Suprapubic skin (tissue), 4 donors: ENCODE data around the gene INAFM2. TPM values are rescaled to one million over a fixed set of nuclear protein-coding genes. Genes with fewer than 3 reads are reported as not detected.

Experiments used
- DNase-seq, 2 donors: peaks; one replicate each; pipeline ENCODE4 v3.0.0-alpha.2; 2019; ENCODE audit warnings: low spot score in 2 of 2
- H3K27ac ChIP-seq: fragments of 200-600 bp; sonication (generic); one replicate; pipeline ENCODE4 v1.5.1; 2019
- H3K27me3 ChIP-seq: fragments of 200-600 bp; sonication (generic); one replicate; pipeline ENCODE4 v1.5.1; 2019
- H3K36me3 ChIP-seq: fragments of 200-600 bp; sonication (generic); one replicate; pipeline ENCODE4 v1.5.1; 2019
- H3K4me1 ChIP-seq: fragments of 200-600 bp; sonication (generic); one replicate; pipeline ENCODE4 v1.5.1; 2019
- H3K4me3 ChIP-seq: fragments of 200-600 bp; sonication (generic); one replicate; pipeline ENCODE4 v1.5.1; 2019; ENCODE audit warnings: mild to moderate bottlenecking
- H3K9me3 ChIP-seq: fragments of 200-600 bp; sonication (generic); one replicate; pipeline ENCODE4 v1.5.1; 2019
- CTCF ChIP-seq, 2 donors: fragments of 200-600 bp in 1 of 2; fragments of 450-650 bp in 1 of 2; sonication (generic) in 1 of 2; IDR thresholded peaks; one replicate each; pipeline ENCODE4 v1.5.1; 2016 to 2019; ENCODE audit warnings: antibody characterized with exemption in 2 of 2, mild to moderate bottlenecking in 1 of 2, moderate library complexity in 1 of 2
- EP300 ChIP-seq: sonication (generic); formaldehyde crosslinking; IDR thresholded peaks from one replicate; pipeline ENCODE4 v1.6.1; 2017; ENCODE audit warnings: antibody characterized with exemption
- POLR2A ChIP-seq, 2 donors: fragments of 450-650 bp; IDR thresholded peaks; one replicate each; pipeline ENCODE4 v1.6.1; 2017; ENCODE audit warnings: antibody characterized with exemption in 2 of 2, mild to moderate bottlenecking in 2 of 2, moderate library complexity in 2 of 2
- POLR2AphosphoS5 ChIP-seq, 3 donors: sonication (generic); formaldehyde crosslinking; IDR thresholded peaks; one replicate each; pipeline ENCODE4 v1.6.1; 2017; ENCODE audit warnings: antibody characterized with exemption in 3 of 3
- WGBS: methylation state at CpG from one replicate; pipeline ENCODE4 v1.1.5; 2018; 5-methylcytosine and 5-hydroxymethylcytosine counted together
- total RNA-seq, 4 donors: library from RNA; depleted of rRNA; stranded (reverse); fragments of >200 nt; gene quantifications; one replicate each; pipeline ENCODE4 v1.1.0, GENCODE V29; 2016

The INAFM2 gene
- total RNA-seq, 4 donors from 2014 or later: 3.3 to 9.1 (median 6.1) TPM

GRCh38 chr15:40281057-40281800, 42.3 kb upstream of the INAFM2 start:
- H3K36me3 ChIP-seq: peaks cover 2% of the 10 kb centered on the region
- TF ChIP-seq EP300: no peak
- TF ChIP-seq POLR2AphosphoS5 (IDR thresholded peaks at IDR 0.05): no peak
- TF ChIP-seq POLR2A (IDR thresholded peaks at IDR 0.05): no peak
- TF ChIP-seq CTCF (IDR thresholded peaks at IDR 0.05): no peak
- no peak overlapping the region for H3K27ac ChIP-seq
- peaks cover 51% of the 10 kb centered on the region for H3K4me1 ChIP-seq
- WGBS: 66% methylated on average over 16 of the region's 43 CpGs
- no peaks in the 10 kb centered on the region for H3K9me3 ChIP-seq
- peaks cover 54% of the 10 kb centered on the region for H3K27me3 ChIP-seq
- DNase-seq: no peak
- H3K4me3 ChIP-seq: peak overlapping the region; percentile 54

DNA sequence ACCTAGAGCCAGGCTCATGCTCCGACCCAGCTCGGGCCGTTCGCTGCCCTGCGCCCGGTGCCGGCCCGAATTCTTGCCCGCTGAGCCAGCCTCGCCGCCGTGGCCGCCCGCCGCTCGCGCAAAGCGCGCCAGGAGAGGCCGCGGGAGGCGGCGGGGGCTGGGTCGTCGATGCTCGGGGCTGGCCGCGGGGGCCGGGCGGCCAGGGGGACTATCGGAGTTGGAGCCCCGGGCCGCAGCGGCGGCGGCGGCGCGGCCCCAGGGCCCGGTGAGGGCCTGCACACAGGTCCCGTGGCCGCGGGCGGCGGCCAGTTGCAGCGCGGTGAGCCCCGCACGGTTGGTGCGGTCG, 41.7 kb upstream of the INAFM2 start:
- TF ChIP-seq EP300: no peak
- no peak for TF ChIP-seq CTCF (IDR thresholded peaks at IDR 0.05)
- TF ChIP-seq POLR2A (IDR thresholded peaks at IDR 0.05): no peak
- TF ChIP-seq POLR2AphosphoS5 (IDR thresholded peaks at IDR 0.05): no peak
- no CpG with 5 or more reads among the region's 51 CpGs for WGBS
- H3K9me3 ChIP-seq: no peaks in the 10 kb centered on the region
- H3K27ac ChIP-seq: no peak overlapping the region
- H3K36me3 ChIP-seq: no peaks in the 10 kb centered on the region
- H3K4me1 ChIP-seq: peaks cover 53% of the 10 kb centered on the region
- H3K4me3 ChIP-seq: peak overlapping the region; percentile 54
- H3K27me3 ChIP-seq: peaks cover 54% of the 10 kb centered on the region
- DNase-seq: no peak

GRCh38 chr15:40282147-40282868, 41.2 kb upstream of the INAFM2 start:
- Histone ChIP-seq H3K27me3 (peaks cover 54% of the 10 kb centered on the region), H3K9me3 (no peaks in the 10 kb centered on the region), H3K4me3 (peak overlapping the region; percentile 54), H3K4me1 (peaks cover 53% of the 10 kb centered on the region), H3K27ac (no peak overlapping the region), H3K36me3 (no peaks in the 10 kb centered on the region)
- WGBS: 0% methylated on average over 37 of the region's 92 CpGs
- TF ChIP-seq EP300 (no peak), CTCF (IDR thresholded peaks at IDR 0.05) (peak in 1 of 2 donors; percentile 19)
- no peak for DNase-seq

- no peaks in the 10 kb centered on the region for H3K9me3 ChIP-seq
- H3K27ac ChIP-seq: no peak within 1 kb of the TSS
- H3K27me3 ChIP-seq: peaks cover 52% of the 10 kb centered on the region
- TF ChIP-seq POLR2A (IDR thresholded peaks at IDR 0.05): no peak
- TF ChIP-seq POLR2AphosphoS5 (IDR thresholded peaks at IDR 0.05): no peak
- TF ChIP-seq EP300: no peak
- TF ChIP-seq CTCF (IDR thresholded peaks at IDR 0.05): no peak
- H3K4me1 ChIP-seq: peaks cover 50% of the 10 kb centered on the region
- DNase-seq: no peak
- WGBS: 60% methylated on average over 1 of the region's 76 CpGs
- no peaks in the 10 kb centered on the region for H3K36me3 ChIP-seq
- peak within 1 kb of the TSS; percentile 54 for H3K4me3 ChIP-seq
Observed at GRCh38 chr15:40282869-40283614, 40.5 kb upstream of the INAFM2 start, which contains the start of gene ANKRD63. Gene ANKRD63, minus strand, starts transcription at chr15:40283064. Its CDS starts 478 bp downstream, at chr15:40282586.
